Lower leg skin (tissue), 3 donors: ENCODE data around the gene CLSTN2.

Experiments used
- POLR2A ChIP-seq, 2 donors: fragments of 450-650 bp; IDR thresholded peaks; one replicate each; pipeline ENCODE4 v1.6.1; 2016 to 2017; ENCODE audit warnings: antibody characterized with exemption in 2 of 2, mild to moderate bottlenecking in 1 of 2, moderate library complexity in 1 of 2
- TF ChIP-seq, protein P1 (sequence below), 3 donors: fragments of 450-650 bp; IDR thresholded peaks; one replicate each; pipeline ENCODE4 v1.5.1; 2016; ENCODE audit warnings: antibody characterized with exemption in 3 of 3, mild to moderate bottlenecking in 3 of 3, moderate library complexity in 2 of 3

- TF ChIP-seq, protein P1, sequence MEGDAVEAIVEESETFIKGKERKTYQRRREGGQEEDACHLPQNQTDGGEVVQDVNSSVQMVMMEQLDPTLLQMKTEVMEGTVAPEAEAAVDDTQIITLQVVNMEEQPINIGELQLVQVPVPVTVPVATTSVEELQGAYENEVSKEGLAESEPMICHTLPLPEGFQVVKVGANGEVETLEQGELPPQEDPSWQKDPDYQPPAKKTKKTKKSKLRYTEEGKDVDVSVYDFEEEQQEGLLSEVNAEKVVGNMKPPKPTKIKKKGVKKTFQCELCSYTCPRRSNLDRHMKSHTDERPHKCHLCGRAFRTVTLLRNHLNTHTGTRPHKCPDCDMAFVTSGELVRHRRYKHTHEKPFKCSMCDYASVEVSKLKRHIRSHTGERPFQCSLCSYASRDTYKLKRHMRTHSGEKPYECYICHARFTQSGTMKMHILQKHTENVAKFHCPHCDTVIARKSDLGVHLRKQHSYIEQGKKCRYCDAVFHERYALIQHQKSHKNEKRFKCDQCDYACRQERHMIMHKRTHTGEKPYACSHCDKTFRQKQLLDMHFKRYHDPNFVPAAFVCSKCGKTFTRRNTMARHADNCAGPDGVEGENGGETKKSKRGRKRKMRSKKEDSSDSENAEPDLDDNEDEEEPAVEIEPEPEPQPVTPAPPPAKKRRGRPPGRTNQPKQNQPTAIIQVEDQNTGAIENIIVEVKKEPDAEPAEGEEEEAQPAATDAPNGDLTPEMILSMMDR (IDR thresholded peaks at IDR 0.05), result no peak
- no peak for TF ChIP-seq POLR2A (IDR thresholded peaks at IDR 0.05)
These were observed 213.9 kb downstream of the CLSTN2 start for GRCh38 chr3:140148824-140149390.
